ENCODE measurements around the gene FLACC1.
A peak's percentile ranks its signal among the peaks of the same experiment; 100 is the strongest.

Gene FLACC1

GRCh38 chr2:201275069-201275468 lies 82.1 kb downstream of the FLACC1 start:
- DNase-seq, result no peak

GRCh38 chr2:201273330-201273983 lies 83.7 kb downstream of the FLACC1 start:
- DNase-seq, result no peak

GRCh38 chr2:201271917-201272316 lies 85.2 kb downstream of the FLACC1 start:
- no peak for DNase-seq

GRCh38 chr2:201270293-201271001 lies 86.7 kb downstream of the FLACC1 start:
- no peak for DNase-seq

GRCh38 chr2:201269764-201270163 lies 87.4 kb downstream of the FLACC1 start:
- DNase-seq, result no peak

GRCh38 chr2:201267278-201268030 lies 89.7 kb downstream of the FLACC1 start:
- no peak for DNase-seq

GRCh38 chr2:201266629-201267028 lies 90.5 kb downstream of the FLACC1 start:
- no peak for DNase-seq

- no peak for DNase-seq
These were observed 92.5 kb downstream of the FLACC1 start for GRCh38 chr2:201264472-201265173.

- no peak for DNase-seq
These were observed 93.4 kb downstream of the FLACC1 start for GRCh38 chr2:201263779-201264178.

GRCh38 chr2:201262718-201263117 lies 94.4 kb downstream of the FLACC1 start:
- no peak for DNase-seq

- DNase-seq, result no peak
These were observed 95.2 kb downstream of the FLACC1 start for GRCh38 chr2:201261906-201262305.

GRCh38 chr2:201261471-201261870 lies 95.7 kb downstream of the FLACC1 start:
- DNase-seq, result no peak

GRCh38 chr2:201260302-201260800 lies 96.8 kb downstream of the FLACC1 start, which contains the start of gene CASP8:
Gene CASP8, plus strand, starts transcription at chr2:201260536. Its CDS starts 5,951 bp downstream, at chr2:201266487.
- DNase-seq, result no peak

- no peak for DNase-seq
These were observed 98.2 kb downstream of the FLACC1 start for GRCh38 chr2:201258666-201259615.

- DNase-seq, result peak; percentile 55
These were observed 99.0 kb downstream of the FLACC1 start for GRCh38 chr2:201257956-201258665.

- DNase-seq, result no peak
These were observed 99.7 kb downstream of the FLACC1 start for GRCh38 chr2:201257381-201257955.

GRCh38 chr2:201256082-201256481 lies 101.1 kb downstream of the FLACC1 start:
- no peak for DNase-seq

GRCh38 chr2:201255408-201256033 lies 101.6 kb downstream of the FLACC1 start:
- DNase-seq, result no peak

GRCh38 chr2:201254081-201254730 lies 102.9 kb downstream of the FLACC1 start:
- no peak for DNase-seq

GRCh38 chr2:201250741-201251140 lies 106.4 kb downstream of the FLACC1 start:
- no peak for DNase-seq

All from NCI-H510A (cell line).